Mesodermal cell (in vitro differentiated cells): ENCODE results near the gene MFAP2.
"Not testable (repeated sequence)": the region's sequence is repeated elsewhere in the genome, so short reads cannot be mapped to it uniquely, and the experiment has no call there.

Experiments used
- H3K27ac ChIP-seq: 2 replicates; pipeline ENCODE4 v1.7.0; 2013; ENCODE audit warnings: mild to moderate bottlenecking, low read depth, low read length, moderate library complexity; ENCODE audit not compliant: severe bottlenecking
- H3K36me3 ChIP-seq: 2 replicates; pipeline ENCODE4 v1.7.1; 2013; ENCODE audit warnings: mild to moderate bottlenecking, low read length, moderate library complexity; ENCODE audit not compliant: control insufficient read depth, insufficient read depth
- H3K4me1 ChIP-seq: one replicate; pipeline ENCODE4 v1.7.1; 2013; ENCODE audit warnings: mild to moderate bottlenecking, low read length; ENCODE audit not compliant: insufficient read depth, control insufficient read depth, poor library complexity, severe bottlenecking
- H3K4me3 ChIP-seq: 2 replicates; pipeline ENCODE4 v1.7.0; 2013; ENCODE audit warnings: low read length, control low read depth, mild to moderate bottlenecking; ENCODE audit not compliant: insufficient read depth, poor library complexity, severe bottlenecking; ENCODE audit errors: extremely low read depth
- H3K9me3 ChIP-seq: 2 replicates; pipeline ENCODE4 v1.7.1; 2013; ENCODE audit warnings: mild to moderate bottlenecking, low read length, moderate library complexity; ENCODE audit not compliant: control insufficient read depth
- WGBS, 2 experiments: methylation state at CpG; one replicate each; pipeline ENCODE4 v1.1.5; 2013; ENCODE audit warnings: missing lambda C conversion rate in 2 of 2; ENCODE audit not compliant: insufficient coverage in 2 of 2; 5-methylcytosine and 5-hydroxymethylcytosine counted together

Gene MFAP2

GRCh38 chr1:16946646-16947045 is 33.8 kb downstream of the MFAP2 start:
- Histone ChIP-seq H3K9me3 (no peaks in the 10 kb centered on the region), H3K27ac (no peak overlapping the region), H3K4me3 (no peak overlapping the region), H3K4me1 (no peaks in the 10 kb centered on the region), H3K36me3 (peaks cover 16% of the 10 kb centered on the region)
- 92 to 93% methylated on average over 15 to 18 of the region's 19 CpGs for WGBS, 2 experiments

- 80 to 98% methylated on average over 7 to 10 of the region's 13 CpGs for WGBS, 2 experiments
- H3K9me3 ChIP-seq, H3K4me1 ChIP-seq, H3K27ac ChIP-seq, H3K4me3 ChIP-seq: not testable (repeated sequence)
- H3K36me3 ChIP-seq: peaks cover 16% of the 10 kb centered on the region
Observed at GRCh38 chr1:16946185-16946584, 34.2 kb downstream of the MFAP2 start.

GRCh38 chr1:16945512-16945911 is 34.9 kb downstream of the MFAP2 start:
- not testable (repeated sequence) for H3K4me3 ChIP-seq, H3K9me3 ChIP-seq, H3K4me1 ChIP-seq, H3K27ac ChIP-seq
- peaks cover 16% of the 10 kb centered on the region for H3K36me3 ChIP-seq
- WGBS, 2 experiments: 90 to 94% methylated on average over 1 of the region's 9 CpGs

- H3K4me1 ChIP-seq: no peaks in the 10 kb centered on the region
- H3K27ac ChIP-seq: no peak overlapping the region
- H3K36me3 ChIP-seq: peaks cover 16% of the 10 kb centered on the region
- WGBS, 2 experiments: 94 to 96% methylated on average over 16 of the region's 19 CpGs
- H3K4me3 ChIP-seq: no peak overlapping the region
- no peaks in the 10 kb centered on the region for H3K9me3 ChIP-seq
Observed at GRCh38 chr1:16944038-16944437, 36.4 kb downstream of the MFAP2 start.

- not testable (repeated sequence) for H3K27ac ChIP-seq, H3K4me3 ChIP-seq, H3K9me3 ChIP-seq, H3K4me1 ChIP-seq
- H3K36me3 ChIP-seq: peaks cover 16% of the 10 kb centered on the region
- WGBS, 2 experiments: 91% methylated on average over 31 to 32 of the region's 32 CpGs
Observed at GRCh38 chr1:16939386-16940180, 40.8 kb downstream of the MFAP2 start.

GRCh38 chr1:16938351-16939321 is 41.8 kb downstream of the MFAP2 start:
- H3K4me1 ChIP-seq: no peaks in the 10 kb centered on the region
- peak overlapping the region; percentile 21 for H3K4me3 ChIP-seq
- no peak overlapping the region for H3K27ac ChIP-seq
- H3K9me3 ChIP-seq: no peaks in the 10 kb centered on the region
- H3K36me3 ChIP-seq: peaks cover 9% of the 10 kb centered on the region
- 38 to 45% methylated on average over 30 to 39 of the region's 51 CpGs for whole genome bisulfite sequencing, 2 experiments

GRCh38 chr1:16936580-16936979 is 43.8 kb downstream of the MFAP2 start:
- H3K4me3 ChIP-seq, H3K9me3 ChIP-seq, H3K4me1 ChIP-seq, H3K36me3 ChIP-seq, H3K27ac ChIP-seq: not testable (repeated sequence)
- 95% methylated on average over 16 of the region's 16 CpGs for WGBS, 2 experiments

GRCh38 chr1:16933945-16934344 is 46.5 kb downstream of the MFAP2 start:
- H3K4me1 ChIP-seq, H3K9me3 ChIP-seq: not testable (repeated sequence)

GRCh38 chr1:16931206-16931934 is 49.0 kb downstream of the MFAP2 start:
- H3K27ac ChIP-seq, H3K36me3 ChIP-seq, H3K9me3 ChIP-seq, H3K4me3 ChIP-seq, H3K4me1 ChIP-seq: not testable (repeated sequence)
- WGBS, 2 experiments: 91 to 96% methylated on average over 17 of the region's 18 CpGs

More at GRCh38 chr1:16933945-16934344, 46.5 kb downstream of the MFAP2 start:
- not testable (repeated sequence) for H3K4me3 ChIP-seq, H3K27ac ChIP-seq, H3K36me3 ChIP-seq

- WGBS, 2 experiments: 89% methylated on average over 19 of the region's 24 CpGs
Observed at GRCh38 chr1:16929146-16930041, 51.0 kb downstream of the MFAP2 start.

More at GRCh38 chr1:16929146-16930041, 51.0 kb downstream of the MFAP2 start:
- not testable (repeated sequence) for H3K27ac ChIP-seq, H3K9me3 ChIP-seq, H3K36me3 ChIP-seq, H3K4me3 ChIP-seq, H3K4me1 ChIP-seq
